Endothelial cell of umbilical vein (primary cell): ENCODE data around the gene NELFB. TPM values are rescaled to one million over a fixed set of nuclear protein-coding genes. Genes with fewer than 3 reads are reported as not detected.

Experiments used
- BruUV-seq: library from RNA; stranded (reverse); fragments of 400-500 nt; replicated peaks from 2 replicates; lab custom pipeline; 2021; lab: Mats Ljungman, UMichigan
- CTCF ChIA-PET: fragments of 300-600, 350-600 bp; sonication (Branson Sonifier 250); formaldehyde crosslinking; loops from one replicate; lab custom pipeline; 2021; ENCODE audit warnings: antibody characterized with exemption, inconsistent platforms; lab: Charles Lee
- POLR2A ChIA-PET: fragments of 300-600, 350-600 bp; sonication (Branson Sonifier 250); formaldehyde crosslinking; loops from one replicate; lab custom pipeline; 2021; ENCODE audit warnings: antibody characterized with exemption, inconsistent platforms; lab: Charles Lee
- DNase-seq: peaks from one replicate; pipeline ENCODE4 v3.0.0-alpha.2; 2011; ENCODE audit warnings: low read depth, low spot score
- FAIRE-seq: peaks from 2 replicates; lab custom pipeline; 2011; peaks lifted over from hg19 to GRCh38; lab: Jason Lieb, UNC
- H2AFZ ChIP-seq: 2 replicates; pipeline ENCODE4 v1.6.0; 2012; ENCODE audit warnings: low read depth, low read length, control low read depth, inconsistent platforms
- H3K27ac ChIP-seq: 2 replicates; pipeline ENCODE4 v1.5.1; 2011; ENCODE audit warnings: low read depth, mild to moderate bottlenecking, control low read depth, low read length, moderate library complexity; ENCODE audit not compliant: insufficient read depth
- H3K27me3 ChIP-seq, 2 experiments: 2 replicates each; pipeline versions ENCODE4 v1.6.0 to v1.6.1; 2011; ENCODE audit warnings: low read length in 2 of 2, mixed read lengths in 1 of 2; ENCODE audit not compliant: control insufficient read depth in 2 of 2, insufficient read depth in 2 of 2
- H3K36me3 ChIP-seq, 2 experiments: 2 replicates in 1 of 2; 3 replicates in 1 of 2; pipeline ENCODE4 v1.5.1; 2011; ENCODE audit warnings: low read length in 2 of 2, mild to moderate bottlenecking in 1 of 2, moderate library complexity in 1 of 2; ENCODE audit not compliant: control insufficient read depth in 2 of 2, insufficient read depth in 2 of 2; ENCODE audit errors: extremely low read depth in 1 of 2
- H3K4me1 ChIP-seq: 3 replicates; pipeline ENCODE4 v1.5.1; 2011; ENCODE audit warnings: mild to moderate bottlenecking, low read length; ENCODE audit not compliant: control insufficient read depth, insufficient read depth; ENCODE audit errors: extremely low read depth
- H3K4me2 ChIP-seq: 2 replicates; pipeline ENCODE4 v1.6.1; 2011; ENCODE audit warnings: low read length, control low read depth, mixed read lengths; ENCODE audit not compliant: insufficient read depth
- H3K4me3 ChIP-seq, 3 experiments: fragments of 200-600 bp in 1 of 3; sonication (generic), shearing (Covaris generic) in 1 of 3; replicated peaks in 1 of 3; 2 replicates each; pipeline ENCODE4 v1.5.1; 2011 to 2016; ENCODE audit warnings: control low read depth in 3 of 3, low read length in 3 of 3, mild to moderate bottlenecking in 2 of 3, inconsistent platforms in 1 of 3, low read depth in 1 of 3, moderate library complexity in 1 of 3; ENCODE audit not compliant: insufficient read depth in 1 of 3
- H3K79me2 ChIP-seq: 2 replicates; pipeline ENCODE4 v1.6.0; 2012; ENCODE audit warnings: low read length, inconsistent platforms; ENCODE audit not compliant: control insufficient read depth, insufficient read depth
- H3K9ac ChIP-seq: replicated peaks from 2 replicates; pipeline ENCODE3; 2011; ENCODE audit warnings: low read length, control low read depth; ENCODE audit not compliant: insufficient read depth; ENCODE audit errors: extremely low read depth
- H3K9me1 ChIP-seq: replicated peaks from 3 replicates; pipeline ENCODE4 v1.6.0; 2011; ENCODE audit warnings: mild to moderate bottlenecking, low read length; ENCODE audit not compliant: control insufficient read depth, insufficient read depth; ENCODE audit errors: extremely low read depth
- H3K9me3 ChIP-seq: replicated peaks from 2 replicates; pipeline ENCODE4 v1.5.1; 2012; ENCODE audit warnings: low read length, inconsistent platforms; ENCODE audit not compliant: control insufficient read depth, insufficient read depth
- H4K20me1 ChIP-seq: replicated peaks from 2 replicates; pipeline ENCODE3; 2011; ENCODE audit warnings: mild to moderate bottlenecking, low read length; ENCODE audit not compliant: control insufficient read depth, insufficient read depth; ENCODE audit errors: extremely low read depth
- EZH2 ChIP-seq: IDR thresholded peaks from 2 replicates; pipeline ENCODE4 v1.6.1; 2012; ENCODE audit warnings: borderline replicate concordance, low read depth, mild to moderate bottlenecking, moderate library complexity, low read length, inconsistent platforms; ENCODE audit not compliant: severe bottlenecking
- FOS ChIP-seq: IDR thresholded peaks from 2 replicates; pipeline ENCODE4 v1.6.1; 2011; ENCODE audit warnings: mild to moderate bottlenecking, low read length, moderate library complexity, borderline replicate concordance; ENCODE audit not compliant: insufficient read depth
- GATA2 ChIP-seq: IDR thresholded peaks from 2 replicates; pipeline ENCODE4 v1.7.0; 2011; ENCODE audit warnings: low read depth, mild to moderate bottlenecking, moderate library complexity, mixed read lengths, low read length; ENCODE audit not compliant: insufficient read length, insufficient read depth
- JUN ChIP-seq: IDR thresholded peaks from 2 replicates; pipeline ENCODE4 v1.6.1; 2011; ENCODE audit warnings: borderline replicate concordance, low read depth; ENCODE audit not compliant: insufficient read length, insufficient read depth
- MYC ChIP-seq: IDR thresholded peaks from one replicate; pipeline ENCODE4 v1.6.1; 2011; ENCODE audit warnings: mild to moderate bottlenecking, low read depth, low read length
- POLR2A ChIP-seq: IDR thresholded peaks from 2 replicates; pipeline ENCODE4 v1.6.1; 2012; ENCODE audit warnings: low read depth, mild to moderate bottlenecking, control low read depth, low read length
- POLR2AphosphoS5 ChIP-seq: IDR thresholded peaks from 2 replicates; pipeline ENCODE4 v1.6.1; 2012; ENCODE audit warnings: low read depth, mild to moderate bottlenecking, control low read depth, low read length, moderate library complexity; ENCODE audit not compliant: insufficient read depth
- dilution Hi-C: fragments of 300-500 bp; cut with MboI; formaldehyde crosslinking; loops from one replicate; pipeline ENCODE4 v1.15.0; 2019; ENCODE audit warnings: low sequenced_read_pairs; ENCODE audit not compliant: extremely low pct_ligation_motif_present
- intact Hi-C: fragments of 100-400 bp; cut with micrococcal nuclease; formaldehyde crosslinking; loops from one replicate; pipeline ENCODE4 v1.10.0; 2022
- polyA plus RNA-seq, 4 experiments: library from polyadenylated mRNA; depleted of rRNA in 3 of 4; stranded (reverse) in 3 of 4; unstranded in 1 of 4; fragments of >200 nt; gene quantifications; 2 replicates each; pipeline versions ENCODE4 v1.2.1 to v1.2.3, GENCODE V29; 2011 to 2012; ENCODE audit warnings: missing spikeins in 1 of 4
- total RNA-seq: library from RNA; stranded (reverse); gene quantifications from 2 replicates; pipeline ENCODE4 v1.2.3, GENCODE V29; 2021
- TF ChIP-seq, protein P1 (sequence below), 2 donors: IDR thresholded peaks; 1 replicate in 1 of 2; 2 replicates in 1 of 2; pipeline ENCODE4 v1.5.1; 2011; ENCODE audit warnings: low read length in 2 of 2, mild to moderate bottlenecking in 2 of 2, moderate library complexity in 2 of 2, control low read depth in 1 of 2, inconsistent platforms in 1 of 2, low read depth in 1 of 2; ENCODE audit not compliant: insufficient read depth in 1 of 2; ENCODE audit errors: extremely low read depth in 1 of 2
- TF ChIP-seq, protein P2 (sequence below): IDR thresholded peaks from 2 replicates; pipeline ENCODE4 v1.6.1; 2011; ENCODE audit not compliant: insufficient read depth, insufficient read length

NELFB gene
- total and polyA plus RNA-seq, 2 donors (not counting 3 experiments of a cell fraction or from before 2014, with no cell fraction given), result 62.3 to 76.1 TPM

DNA sequence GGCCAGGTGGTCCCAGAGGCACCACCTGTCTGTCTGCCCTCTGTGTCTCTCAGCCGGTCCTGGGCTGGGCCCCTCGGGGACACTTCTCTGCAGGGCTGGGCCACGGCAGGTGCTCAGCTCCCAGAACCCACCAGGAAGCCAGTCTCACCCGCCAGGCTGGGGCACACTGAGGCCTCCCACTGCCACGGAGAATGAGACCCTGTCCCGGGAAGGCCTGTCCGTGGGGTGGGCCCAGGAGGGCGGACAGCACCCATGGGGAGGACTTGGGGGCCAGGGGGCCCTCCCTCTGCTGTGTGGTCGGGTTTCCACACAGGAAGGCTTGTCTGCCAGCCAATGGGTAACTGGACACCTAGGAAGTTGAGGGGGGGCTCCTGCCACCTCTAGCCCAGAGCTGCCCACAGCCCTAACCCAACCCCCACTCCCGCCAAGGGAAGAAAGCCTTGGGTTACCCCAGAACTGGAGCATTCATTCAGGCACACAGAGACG, 18.1 kb upstream of the NELFB start:
- intact Hi-C loops, result loop anchor here (1.0 to 5.0 kb wide), 3 partner anchors 14 to 450 kb away; partner anchors contain the start of gene RNF208
- CTCF ChIA-PET, result interaction anchor here (0.6 to 2.5 kb wide), 66 partner anchors 8 to 459 kb away, joined by 3 to 63 read pairs (median 4); partner anchors contain the start of genes CYSRT1, MAN1B1, NDOR1 and NELFB
- POLR2A ChIA-PET, result no interaction called here
- TF ChIP-seq MYC, result no peak
- Histone ChIP-seq H4K20me1 (no peaks in the 10 kb centered on the region), H3K9ac (no peak overlapping the region), H3K4me1 (no peaks in the 10 kb centered on the region), H3K9me1 (no peaks in the 10 kb centered on the region), H2AFZ (no peak overlapping the region), H3K4me3 (no peak overlapping the region), H3K27me3 (no peaks in the 10 kb centered on the region), H3K36me3 (no peaks in the 10 kb centered on the region), H3K9me3 (no peaks in the 10 kb centered on the region), H3K27ac (no peak overlapping the region), H3K79me2 (peaks cover 9% of the 10 kb centered on the region), H3K4me2 (no peak overlapping the region)
- no peak for FAIRE-seq
- no TSS peak for BruUV-seq
- dilution Hi-C loops, result no loop called here
- DNase-seq, result no peak

DNA sequence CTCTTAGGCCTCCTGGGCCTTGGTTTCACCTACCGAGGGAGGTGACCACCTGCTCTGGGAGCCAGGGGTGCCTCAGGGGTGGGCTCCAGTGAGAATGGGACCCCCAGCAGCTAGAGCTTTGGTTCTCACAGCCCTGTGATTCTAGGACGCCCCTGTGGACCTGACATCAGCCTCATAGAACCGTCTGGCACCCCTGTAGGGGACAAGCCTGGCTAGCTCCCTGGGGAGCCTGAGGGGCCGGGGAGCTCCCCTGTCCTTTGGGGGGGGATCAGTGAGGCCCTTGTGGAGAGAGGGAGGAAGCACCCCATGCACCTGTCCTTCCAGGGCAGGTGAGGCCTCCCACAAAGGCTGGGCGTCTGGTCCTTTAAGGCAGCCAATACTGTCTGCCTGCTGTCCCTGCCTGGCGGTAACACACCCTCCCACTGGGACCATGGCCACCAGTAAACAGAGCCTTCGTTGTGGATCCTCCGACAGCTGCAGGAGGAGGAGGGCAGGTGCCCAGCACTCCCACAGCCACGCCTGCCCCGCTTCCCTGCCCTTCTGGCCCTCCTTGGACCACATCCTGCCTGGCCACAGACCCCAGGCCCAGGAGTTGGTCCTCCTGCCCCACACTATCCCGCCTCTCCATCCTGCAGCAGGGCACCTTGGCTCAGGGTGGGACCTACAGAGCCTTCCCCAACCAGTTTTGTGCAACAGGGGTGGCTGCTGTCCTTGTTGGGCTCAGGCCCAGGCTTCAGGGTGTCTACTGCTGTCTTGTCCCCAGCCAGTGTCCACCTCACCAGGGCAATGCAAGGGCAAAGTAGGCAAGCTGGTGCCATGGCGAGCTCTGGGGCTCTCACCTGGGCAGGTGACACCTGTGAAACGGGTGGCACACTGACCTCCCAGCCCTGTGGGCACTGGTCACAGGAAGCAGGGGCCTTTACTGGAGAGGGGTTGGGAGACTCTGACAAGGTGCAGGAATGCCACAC, 17.1 kb upstream of the NELFB start:
- DNase-seq (no peak), FAIRE-seq (no peak)
- H3K27me3 ChIP-seq, result no peaks in the 10 kb centered on the region
- H3K9me1 ChIP-seq, result no peaks in the 10 kb centered on the region
- H3K4me3 ChIP-seq, result no peak overlapping the region
- dilution Hi-C loops, result no loop called here
- H2AFZ ChIP-seq, result no peak overlapping the region
- intact Hi-C loops, result loop anchor here (2.0 to 5.0 kb wide), 2 partner anchors 15 to 451 kb away; partner anchors contain the start of gene RNF208
- no peak overlapping the region for H3K4me2 ChIP-seq
- no peak for TF ChIP-seq JUN
- no peak for TF ChIP-seq GATA2
- TF ChIP-seq, protein P1, sequence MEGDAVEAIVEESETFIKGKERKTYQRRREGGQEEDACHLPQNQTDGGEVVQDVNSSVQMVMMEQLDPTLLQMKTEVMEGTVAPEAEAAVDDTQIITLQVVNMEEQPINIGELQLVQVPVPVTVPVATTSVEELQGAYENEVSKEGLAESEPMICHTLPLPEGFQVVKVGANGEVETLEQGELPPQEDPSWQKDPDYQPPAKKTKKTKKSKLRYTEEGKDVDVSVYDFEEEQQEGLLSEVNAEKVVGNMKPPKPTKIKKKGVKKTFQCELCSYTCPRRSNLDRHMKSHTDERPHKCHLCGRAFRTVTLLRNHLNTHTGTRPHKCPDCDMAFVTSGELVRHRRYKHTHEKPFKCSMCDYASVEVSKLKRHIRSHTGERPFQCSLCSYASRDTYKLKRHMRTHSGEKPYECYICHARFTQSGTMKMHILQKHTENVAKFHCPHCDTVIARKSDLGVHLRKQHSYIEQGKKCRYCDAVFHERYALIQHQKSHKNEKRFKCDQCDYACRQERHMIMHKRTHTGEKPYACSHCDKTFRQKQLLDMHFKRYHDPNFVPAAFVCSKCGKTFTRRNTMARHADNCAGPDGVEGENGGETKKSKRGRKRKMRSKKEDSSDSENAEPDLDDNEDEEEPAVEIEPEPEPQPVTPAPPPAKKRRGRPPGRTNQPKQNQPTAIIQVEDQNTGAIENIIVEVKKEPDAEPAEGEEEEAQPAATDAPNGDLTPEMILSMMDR (IDR thresholded peaks at IDR 0.05; ENCODE audit: extremely low read depth in 1 of 2, insufficient read depth in 1 of 2, low read depth in 1 of 2, low read length in 2 of 2), result no peak
- no peak for TF ChIP-seq POLR2AphosphoS5
- no peak for TF ChIP-seq EZH2
- no peak for TF ChIP-seq MYC
- no peak for TF ChIP-seq FOS
- no peak for TF ChIP-seq POLR2A
- TF ChIP-seq, protein P2, sequence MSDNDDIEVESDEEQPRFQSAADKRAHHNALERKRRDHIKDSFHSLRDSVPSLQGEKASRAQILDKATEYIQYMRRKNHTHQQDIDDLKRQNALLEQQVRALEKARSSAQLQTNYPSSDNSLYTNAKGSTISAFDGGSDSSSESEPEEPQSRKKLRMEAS, result no peak
- BruUV-seq, result no TSS peak
- H3K4me1 ChIP-seq, result peaks cover 9% of the 10 kb centered on the region
- peaks cover 5 to 7% of the 10 kb centered on the region in 2 experiments for H3K36me3 ChIP-seq
- peaks cover 20% of the 10 kb centered on the region for H3K79me2 ChIP-seq
- ChIA-PET POLR2A (no interaction called here), CTCF (interaction anchor here (1.0 to 2.5 kb wide), 6 partner anchors 13 to 209 kb away, joined by 3 to 63 read pairs (median 10); partner anchors contain the start of genes CYSRT1, NDOR1, NELFB and RNF208)
- no peak overlapping the region for H3K27ac ChIP-seq
- no peaks in the 10 kb centered on the region for H4K20me1 ChIP-seq
- H3K9me3 ChIP-seq, result no peaks in the 10 kb centered on the region
- no peak overlapping the region for H3K9ac ChIP-seq
